GM03348 (cell line): ENCODE data around the gene REV3L.
"Not testable (repeated sequence)": the region's sequence is repeated elsewhere in the genome, so short reads cannot be mapped to it uniquely, and the experiment has no call there.

Experiments used
- DNase-seq: peaks from one replicate; pipeline ENCODE4 v3.0.0; 2012; ENCODE audit warnings: low spot score

REV3L gene

DNA sequence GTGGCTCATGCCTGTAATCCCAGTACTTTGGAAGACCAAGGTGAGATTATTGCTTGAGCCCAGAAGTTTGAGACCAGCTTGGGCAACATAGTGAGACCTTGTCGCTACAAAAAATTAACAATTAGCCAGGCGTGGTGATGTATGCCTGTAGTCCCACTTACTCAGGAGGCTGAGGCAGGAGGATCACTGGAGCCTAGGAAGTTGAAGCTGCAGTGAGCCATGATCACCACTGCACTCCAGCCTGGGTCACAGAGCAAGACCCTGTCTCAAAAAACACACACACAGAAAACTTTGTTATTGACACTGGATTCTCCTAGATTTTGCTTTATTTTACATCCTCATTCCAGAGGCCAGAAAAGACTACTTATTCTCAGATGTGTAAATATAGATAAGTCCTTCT, 9.5 kb upstream of the REV3L start:
- no peak for DNase-seq

- no peak for DNase-seq
These were observed 7.0 kb upstream of the REV3L start for GRCh38 chr6:111490067-111490466.

DNA sequence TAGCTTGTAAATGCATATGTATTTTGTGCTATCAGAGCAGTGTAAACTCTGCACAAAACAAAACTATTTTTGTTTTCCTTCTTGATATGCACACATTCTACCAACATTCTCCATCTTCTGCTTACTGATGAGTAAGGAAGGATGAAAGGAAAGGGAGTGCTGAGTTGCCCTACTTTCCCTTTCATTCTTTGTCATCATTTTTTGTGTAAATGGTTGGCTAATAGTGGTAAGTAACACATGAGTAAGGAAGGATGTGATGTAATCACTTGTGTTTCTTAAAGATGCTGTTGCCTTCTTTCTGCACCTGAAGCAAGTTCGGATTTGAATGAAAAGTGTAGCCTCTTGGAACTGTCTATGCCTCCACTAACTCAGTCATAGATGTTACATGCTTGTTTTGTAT, 4.6 kb upstream of the REV3L start:
- peak; percentile 56 for DNase-seq

- no peak for DNase-seq
These were observed 3.9 kb upstream of the REV3L start for GRCh38 chr6:111486921-111487320.

GRCh38 chr6:111486475-111486874, 3.5 kb upstream of the REV3L start:
- DNase-seq = no peak

GRCh38 chr6:111485342-111485741, 2.3 kb upstream of the REV3L start:
- DNase-seq = no peak

GRCh38 chr6:111484633-111484930, 1.6 kb upstream of the REV3L start:
- no peak for DNase-seq

DNA sequence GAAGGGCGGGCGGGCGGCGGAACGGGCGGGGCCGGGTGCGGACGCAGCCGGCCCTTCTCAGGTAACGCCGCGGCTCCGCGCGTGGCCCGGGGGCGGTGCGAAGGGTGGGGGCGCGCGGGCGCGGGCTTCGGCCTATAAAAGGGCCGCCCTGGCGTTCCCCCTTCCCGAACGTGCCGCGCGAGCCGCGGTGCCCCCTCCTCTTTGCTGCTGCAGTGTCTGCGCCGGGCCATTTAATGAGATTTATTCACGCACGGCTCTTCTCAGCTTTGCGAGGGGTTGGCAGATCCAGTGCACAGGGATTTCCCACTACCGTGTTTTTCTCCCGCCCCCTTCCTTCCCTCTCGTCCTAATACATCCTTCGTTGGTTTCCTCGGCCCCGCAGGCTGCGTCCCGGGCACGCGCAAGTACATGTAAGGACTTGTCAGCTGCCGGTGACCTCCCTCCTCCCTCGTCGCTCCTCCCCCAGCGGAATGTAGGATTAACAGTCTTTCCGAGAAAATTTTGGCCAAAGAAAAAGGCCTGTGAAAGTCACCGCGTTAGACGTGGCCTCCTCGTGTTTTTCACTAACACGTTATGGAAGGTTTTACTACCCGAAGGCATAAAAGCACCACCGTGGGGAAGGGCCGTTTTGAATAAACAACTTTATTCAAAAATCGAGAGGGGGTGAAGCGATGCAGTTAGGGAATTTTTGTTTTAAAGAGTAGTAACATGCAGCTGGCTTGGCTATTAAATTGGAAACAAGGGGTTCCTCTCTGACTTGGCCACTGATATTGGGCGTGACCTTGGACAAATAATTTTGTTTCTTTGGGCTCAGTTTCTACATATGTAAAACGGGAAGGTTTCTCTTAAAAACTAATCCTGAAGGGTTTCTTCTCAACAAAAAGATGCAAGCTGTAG, 966 bp upstream of the REV3L start:
- peak; percentile 94 for DNase-seq

- DNase-seq = peak; percentile 68
These were observed 645 bp downstream of the REV3L start for GRCh38 chr6:111482188-111482958.

GRCh38 chr6:111481836-111482187, 1.2 kb downstream of the REV3L start:
- no peak for DNase-seq

- no peak for DNase-seq
These were observed 1.8 kb downstream of the REV3L start for GRCh38 chr6:111480988-111481822.

- DNase-seq = peak; percentile 36
These were observed 4.3 kb downstream of the REV3L start for GRCh38 chr6:111478749-111479148.

- peak; percentile 18 for DNase-seq
These were observed 4.9 kb downstream of the REV3L start for GRCh38 chr6:111478064-111478476.

DNA sequence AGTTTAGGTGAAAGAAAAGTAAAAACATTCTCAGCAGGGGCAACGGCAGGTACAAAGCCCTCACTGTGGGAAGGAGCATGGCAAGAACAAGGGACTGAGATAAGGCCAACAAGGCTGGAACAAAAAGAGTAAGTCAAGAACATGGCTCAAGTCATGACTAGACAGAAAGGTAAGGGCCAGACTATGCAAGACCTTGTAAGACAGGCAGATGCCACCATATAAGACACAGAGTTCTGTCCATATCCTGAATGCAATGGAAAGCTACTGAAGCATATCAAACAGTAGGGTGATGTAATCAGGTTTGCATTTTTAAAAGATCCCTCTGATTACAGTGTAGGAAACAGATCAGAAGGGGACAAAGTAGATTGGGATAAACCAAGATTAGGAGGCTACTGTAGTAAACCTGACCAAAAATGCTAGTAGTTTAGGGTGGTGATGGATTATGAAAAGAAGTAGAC, 5.5 kb downstream of the REV3L start:
- no peak for DNase-seq

- DNase-seq = not testable (repeated sequence)
These were observed 7.0 kb downstream of the REV3L start for GRCh38 chr6:111476061-111476460.

DNA sequence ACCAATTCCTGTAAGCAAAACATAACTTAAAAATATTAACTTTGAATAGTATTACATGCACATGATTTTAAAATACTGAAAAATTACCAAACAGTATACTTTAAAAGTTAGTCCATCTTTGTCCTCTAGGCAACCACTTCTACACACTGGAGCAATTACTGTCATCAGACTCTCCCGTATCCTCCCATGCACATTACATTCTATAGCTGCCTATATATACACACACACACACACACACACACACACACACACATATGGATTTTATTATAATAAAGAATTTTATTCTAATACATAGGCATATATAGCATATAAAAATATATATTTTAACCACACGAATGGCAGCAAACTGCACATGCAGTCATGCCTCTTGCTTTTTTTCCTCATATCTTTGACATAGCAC, 8.2 kb downstream of the REV3L start:
- no peak for DNase-seq

GRCh38 chr6:111474106-111474505, 8.9 kb downstream of the REV3L start:
- DNase-seq = no peak

GRCh38 chr6:111472933-111473435, 10.0 kb downstream of the REV3L start:
- no peak for DNase-seq

DNA sequence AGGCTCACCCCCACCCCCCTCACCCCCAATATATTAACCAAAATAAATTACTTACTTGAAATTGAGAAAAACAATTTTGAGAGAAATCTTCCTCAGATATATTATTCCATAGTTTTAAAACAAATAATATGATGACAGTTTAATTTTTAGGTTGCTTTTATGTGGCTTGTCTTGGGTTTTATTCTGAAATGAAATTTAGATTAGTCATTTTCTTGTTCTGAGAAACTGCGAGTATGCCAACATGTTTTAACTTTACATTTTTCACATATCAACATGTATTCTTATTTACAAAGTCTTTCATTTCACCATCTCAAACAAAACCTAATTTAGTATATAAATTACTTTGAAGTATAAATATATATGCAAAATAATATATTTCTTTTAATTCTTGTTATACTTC, 11.1 kb downstream of the REV3L start:
- no peak for DNase-seq

DNA sequence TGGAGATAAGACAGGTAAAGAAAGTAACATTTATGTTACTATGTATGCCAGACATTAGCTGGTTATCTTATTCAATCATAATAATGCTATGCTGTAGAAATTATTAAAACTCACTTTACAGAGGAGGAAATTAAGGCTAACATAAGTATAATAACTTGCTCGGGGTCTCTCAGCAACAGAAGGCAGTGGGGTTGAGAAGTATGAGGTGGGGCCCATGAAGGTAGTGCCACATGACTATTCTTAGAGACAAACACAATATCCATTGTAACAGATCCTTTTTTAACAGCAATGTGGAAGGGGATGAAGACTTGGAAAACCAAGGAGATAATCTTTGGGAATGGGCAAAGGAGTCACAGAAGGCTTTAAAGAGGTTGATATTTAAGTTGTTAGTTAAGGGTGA, 11.5 kb downstream of the REV3L start:
- no peak for DNase-seq

DNA sequence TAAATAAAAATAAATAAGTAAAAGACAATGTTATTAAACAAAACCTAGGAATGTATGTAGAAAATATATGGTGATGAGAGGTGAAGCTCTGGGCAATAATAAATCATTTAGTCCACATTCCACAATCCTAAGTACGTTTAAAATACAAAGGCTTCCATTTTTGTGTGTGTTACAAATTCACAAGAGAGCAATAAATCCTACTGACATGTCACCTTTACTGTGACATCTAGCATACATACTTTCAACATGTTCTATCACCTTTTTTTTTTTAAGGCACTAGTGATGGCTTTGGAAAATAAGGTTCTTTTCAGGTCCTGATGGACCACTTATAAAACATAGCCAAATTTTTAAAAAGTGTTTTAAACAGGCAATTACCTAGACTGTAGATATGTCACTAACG, 12.0 kb downstream of the REV3L start:
- no peak for DNase-seq

DNA sequence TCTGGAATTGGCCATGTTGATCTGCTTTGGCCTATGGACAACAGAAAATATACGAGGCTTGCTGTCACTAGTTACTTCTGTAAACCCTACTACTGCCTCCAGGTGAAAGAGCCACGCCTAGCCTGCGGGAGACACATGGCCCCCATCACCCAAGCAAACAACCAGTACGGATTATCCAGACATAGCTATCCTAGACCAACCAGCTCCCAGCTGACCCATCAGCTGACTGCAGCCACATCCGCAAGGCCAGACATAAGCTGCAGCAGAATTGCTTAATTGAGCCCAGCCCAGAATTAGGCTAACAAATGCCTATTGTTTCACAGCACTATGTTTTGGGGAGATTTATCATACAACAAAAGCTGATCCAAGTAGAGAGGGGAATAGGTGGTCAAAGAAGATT, 13.5 kb downstream of the REV3L start:
- DNase-seq = no peak
